GM13976 (cell line): ENCODE measurements around the gene LYPD1.
"Not testable (repeated sequence)": the region's sequence is repeated elsewhere in the genome, so short reads cannot be mapped to it uniquely, and the experiment has no call there.

ENCODE experiments used
- DNase-seq: peaks from one replicate; pipeline ENCODE4 v3.0.0; 2012; ENCODE audit warnings: low spot score
- CTCF ChIP-seq: IDR thresholded peaks from 2 replicates; pipeline ENCODE4 v1.5.1; 2012; ENCODE audit warnings: borderline replicate concordance, mild to moderate bottlenecking; ENCODE audit not compliant: insufficient read depth; ENCODE audit errors: extremely low read depth, missing control alignments, control extremely low read depth
- in situ Hi-C: fragments of 300-500 bp; cut with MboI; formaldehyde crosslinking; loops from one replicate; pipeline ENCODE4 v1.12.0; 2022; ENCODE audit warnings: low sequenced_read_pairs, mixed read lengths, inconsistent platforms; ENCODE audit not compliant: unreplicated experiment

Gene LYPD1, protein sequence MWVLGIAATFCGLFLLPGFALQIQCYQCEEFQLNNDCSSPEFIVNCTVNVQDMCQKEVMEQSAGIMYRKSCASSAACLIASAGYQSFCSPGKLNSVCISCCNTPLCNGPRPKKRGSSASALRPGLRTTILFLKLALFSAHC

DNA sequence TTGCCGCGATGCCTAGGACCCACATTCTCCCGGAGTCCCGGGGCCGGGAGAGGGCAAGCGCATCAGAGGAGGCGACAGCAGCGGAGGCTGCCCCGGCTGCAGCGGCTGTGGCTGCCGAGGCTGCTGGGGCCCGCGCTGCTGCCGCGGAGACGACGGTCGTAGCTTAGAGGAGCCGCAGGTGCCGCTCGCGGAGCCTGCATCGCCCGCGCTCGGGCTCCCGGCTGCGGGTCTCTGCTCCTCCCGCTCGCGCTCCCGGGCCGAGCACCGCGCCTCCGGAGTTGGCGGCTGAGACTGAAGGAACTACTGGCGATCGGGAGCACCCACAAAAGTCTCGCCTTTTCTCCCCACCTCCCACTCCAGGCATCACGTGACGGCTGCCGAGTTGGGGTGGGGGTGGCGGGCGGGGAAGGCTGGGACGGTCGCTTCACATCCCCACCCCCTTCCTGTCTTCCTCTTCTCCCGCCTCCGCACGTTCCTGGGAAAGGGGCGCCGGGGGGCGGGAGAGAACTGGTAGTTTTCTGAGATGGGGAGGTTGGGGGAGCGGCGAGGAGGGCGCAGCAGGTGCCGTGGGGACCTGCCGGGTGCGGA lies at the start of gene LYPD1:
TSS of gene LYPD1 (minus strand) at position 298 of the 588 bp plus-strand sequence. CDS start at position 25, 273 bp downstream.
- no peak for TF ChIP-seq CTCF
- no peak for DNase-seq

DNA sequence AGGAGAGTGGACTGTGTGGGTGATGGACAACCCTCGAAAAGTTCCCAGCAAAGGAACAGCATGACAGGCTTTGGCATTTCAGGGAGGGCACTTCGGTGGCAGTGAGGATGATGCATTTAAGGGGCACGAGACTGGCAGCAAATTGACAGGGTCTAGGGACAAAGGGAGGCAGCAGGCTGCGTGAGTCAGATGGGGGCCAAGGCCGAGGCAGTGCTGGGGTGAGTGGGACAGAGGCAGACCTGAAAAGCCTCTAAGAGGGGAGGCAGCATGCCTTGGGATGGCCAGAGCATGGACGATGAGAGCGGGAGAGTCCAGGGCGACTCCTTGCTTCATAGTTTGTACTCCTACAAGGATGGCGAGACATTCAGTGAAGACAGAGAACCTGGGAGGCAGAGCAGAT lies 49.5 kb upstream of the LYPD1 start:
- in situ Hi-C loops = no loop called here

More for the DNA sequence above, at the start of gene LYPD1:
- in situ Hi-C loops = loop anchor here (25.0 kb wide), 1 partner anchor 492 kb away; no protein-coding TSS in a partner anchor

DNA sequence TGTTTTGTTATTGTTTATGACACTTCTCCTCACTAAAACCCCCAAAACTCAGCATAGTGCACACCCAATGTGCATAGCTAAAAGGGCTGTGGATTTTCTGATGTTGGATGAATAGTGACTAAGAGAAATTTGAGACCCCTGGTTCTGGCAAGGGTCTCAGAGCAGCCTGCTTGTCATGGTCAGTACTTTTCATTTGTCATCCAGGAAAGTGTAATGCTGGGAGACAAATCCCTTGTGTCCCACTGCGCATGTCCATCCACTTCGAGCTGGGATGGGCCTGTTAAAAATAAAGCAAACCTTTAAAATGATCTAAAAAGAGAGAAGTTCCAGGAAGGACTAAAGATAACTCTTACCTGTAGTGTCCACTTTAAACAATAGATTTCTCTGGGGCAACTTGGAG lies 46.9 kb upstream of the LYPD1 start:
- in situ Hi-C loops = no loop called here
- no peak for DNase-seq
- no peak for TF ChIP-seq CTCF

More for the DNA sequence above, 49.5 kb upstream of the LYPD1 start:
- TF ChIP-seq CTCF = no peak
- DNase-seq = no peak

- in situ Hi-C loops = no loop called here
- no peak for DNase-seq
- TF ChIP-seq CTCF = no peak
These were observed 45.7 kb upstream of the LYPD1 start for GRCh38 chr2:132715386-132716351.

GRCh38 chr2:132703396-132703795 lies 33.4 kb upstream of the LYPD1 start:
- in situ Hi-C loops = no loop called here
- TF ChIP-seq CTCF = no peak

GRCh38 chr2:132701810-132702209 lies 31.8 kb upstream of the LYPD1 start:
- in situ Hi-C loops = no loop called here
- TF ChIP-seq CTCF = no peak
- DNase-seq = no peak

More at GRCh38 chr2:132703396-132703795, 33.4 kb upstream of the LYPD1 start:
- DNase-seq = no peak

GRCh38 chr2:132699802-132700201 lies 29.8 kb upstream of the LYPD1 start:
- in situ Hi-C loops, DNase-seq: not testable (repeated sequence)

DNA sequence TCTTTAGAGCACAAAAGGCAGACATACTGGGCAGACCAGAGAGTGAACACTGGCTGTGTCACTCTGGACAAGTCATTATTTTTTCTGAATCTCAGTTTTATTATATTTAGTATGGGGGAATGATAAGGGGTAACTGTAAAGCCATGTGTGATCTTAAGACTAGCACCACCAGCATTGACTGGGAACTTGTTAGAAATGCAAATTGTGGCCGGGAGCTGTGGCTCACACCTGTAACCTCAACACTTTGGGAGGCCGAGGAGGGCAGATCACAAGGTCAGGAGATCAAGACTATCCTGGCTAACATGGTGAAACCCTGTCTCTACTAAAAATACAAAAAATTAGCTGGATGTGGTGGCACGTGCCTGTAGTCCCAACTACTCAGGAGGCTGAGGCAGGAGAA lies 28.3 kb upstream of the LYPD1 start:
- DNase-seq, in situ Hi-C loops: not testable (repeated sequence)
